Gastroesophageal sphincter (tissue), 3 donors: Measurements from ENCODE around the gene CEP41.

Source experiments
- POLR2A ChIP-seq, 2 donors: fragments of 450-650 bp; IDR thresholded peaks; one replicate each; pipeline ENCODE4 v1.6.1; 2017; ENCODE audit warnings: antibody characterized with exemption in 2 of 2, mild to moderate bottlenecking in 2 of 2, moderate library complexity in 1 of 2
- POLR2AphosphoS5 ChIP-seq: sonication (generic); formaldehyde crosslinking; IDR thresholded peaks from one replicate; pipeline ENCODE4 v1.6.1; 2017; ENCODE audit warnings: antibody characterized with exemption
- TF ChIP-seq, protein P1 (sequence below), 4 experiments: fragments of 200-600 bp in 2 of 4; fragments of 450-650 bp in 2 of 4; sonication (generic) in 1 of 4; IDR thresholded peaks; one replicate each; pipeline ENCODE4 v1.5.1; 2017 to 2019; ENCODE audit warnings: antibody characterized with exemption in 4 of 4, mild to moderate bottlenecking in 2 of 4, moderate library complexity in 2 of 4

- TF ChIP-seq, protein P1, sequence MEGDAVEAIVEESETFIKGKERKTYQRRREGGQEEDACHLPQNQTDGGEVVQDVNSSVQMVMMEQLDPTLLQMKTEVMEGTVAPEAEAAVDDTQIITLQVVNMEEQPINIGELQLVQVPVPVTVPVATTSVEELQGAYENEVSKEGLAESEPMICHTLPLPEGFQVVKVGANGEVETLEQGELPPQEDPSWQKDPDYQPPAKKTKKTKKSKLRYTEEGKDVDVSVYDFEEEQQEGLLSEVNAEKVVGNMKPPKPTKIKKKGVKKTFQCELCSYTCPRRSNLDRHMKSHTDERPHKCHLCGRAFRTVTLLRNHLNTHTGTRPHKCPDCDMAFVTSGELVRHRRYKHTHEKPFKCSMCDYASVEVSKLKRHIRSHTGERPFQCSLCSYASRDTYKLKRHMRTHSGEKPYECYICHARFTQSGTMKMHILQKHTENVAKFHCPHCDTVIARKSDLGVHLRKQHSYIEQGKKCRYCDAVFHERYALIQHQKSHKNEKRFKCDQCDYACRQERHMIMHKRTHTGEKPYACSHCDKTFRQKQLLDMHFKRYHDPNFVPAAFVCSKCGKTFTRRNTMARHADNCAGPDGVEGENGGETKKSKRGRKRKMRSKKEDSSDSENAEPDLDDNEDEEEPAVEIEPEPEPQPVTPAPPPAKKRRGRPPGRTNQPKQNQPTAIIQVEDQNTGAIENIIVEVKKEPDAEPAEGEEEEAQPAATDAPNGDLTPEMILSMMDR (IDR thresholded peaks at IDR 0.05): no peak
- TF ChIP-seq POLR2AphosphoS5 (no peak), POLR2A (IDR thresholded peaks at IDR 0.05) (no peak)
Measured at GRCh38 chr7:130473289-130473688, 32.5 kb upstream of the CEP41 start.
